ENCODE measurements around the gene SP5.
"Not testable (repeated sequence)": the region's sequence is repeated elsewhere in the genome, so short reads cannot be mapped to it uniquely, and the experiment has no call there.

The SP5 gene

GRCh38 chr2:170747921-170748320 lies 32.8 kb downstream of the SP5 start:
- Histone ChIP-seq H3K9me3 (ENCODE audit: control insufficient read depth, low read length) (no peaks in the 10 kb centered on the region), H2BK5ac (ENCODE audit: low read depth, low read length, poor library complexity, severe bottlenecking) (no peak overlapping the region), H4K91ac (ENCODE audit: low read length) (no peak overlapping the region), H3K14ac (ENCODE audit: low read length in 2 of 2) (no peak overlapping the region), H4K8ac (ENCODE audit: low read length) (peak overlapping the region; percentile 78), H3K4me3 (ENCODE audit: insufficient read depth in 1 of 2, low read depth in 1 of 2, low read length in 2 of 2) (peak overlapping the region in 1 of 2 experiments; percentile 70), H3K27ac (ENCODE audit: low read length, poor library complexity, severe bottlenecking) (no peak overlapping the region), H3K36me3 (ENCODE audit: control insufficient read depth in 1 of 2, insufficient read depth in 2 of 2, low read depth in 1 of 2, low read length in 2 of 2) (no peaks in the 10 kb centered on the region), H3K4me2 (ENCODE audit: low read length, poor library complexity, severe bottlenecking) (no peak overlapping the region), H2AK5ac (ENCODE audit: low read length, severe bottlenecking) (no peak overlapping the region), H3K4me1 (ENCODE audit: control insufficient read depth, insufficient read depth, low read depth, low read length) (peaks cover 1% of the 10 kb centered on the region), H3K18ac (ENCODE audit: low read depth in 1 of 2, low read length in 2 of 2) (no peak overlapping the region), H3K79me1 (replicated peaks; ENCODE audit: low read length, poor library complexity, severe bottlenecking) (no peaks in the 10 kb centered on the region), H2BK120ac (ENCODE audit: low read depth, low read length) (no peak overlapping the region), H3K9ac (ENCODE audit: low read length) (peak overlapping the region; percentile 83), H2BK15ac (ENCODE audit: low read depth, poor library complexity, severe bottlenecking) (no peak overlapping the region), H3K4ac (ENCODE audit: low read depth in 1 of 2, low read length in 2 of 2) (peak overlapping the region in 1 of 2 experiments; percentile 65), H2AFZ (ENCODE audit: low read depth, low read length) (no peak overlapping the region), H2BK12ac (ENCODE audit: low read length in 2 of 2) (no peak overlapping the region), H3K27me3 (ENCODE audit: control insufficient read depth in 1 of 2, insufficient read depth in 1 of 2, low read length in 2 of 2) (no peaks in the 10 kb centered on the region), H3K23ac (ENCODE audit: low read length in 2 of 2) (no peak overlapping the region)
- peak; percentile 86 for DNase-seq
- WGBS, result 43% methylated on average over 1 of the region's 4 CpGs

- not testable (repeated sequence) for H3K27ac ChIP-seq (ENCODE audit: low read length, poor library complexity, severe bottlenecking); H2BK12ac ChIP-seq (ENCODE audit: low read length in 2 of 2); H2BK5ac ChIP-seq (ENCODE audit: low read depth, low read length, poor library complexity, severe bottlenecking); H3K9me3 ChIP-seq (ENCODE audit: control insufficient read depth, low read length); H2BK15ac ChIP-seq (ENCODE audit: low read depth, poor library complexity, severe bottlenecking); H3K9ac ChIP-seq (ENCODE audit: low read length); H3K79me1 ChIP-seq (replicated peaks; ENCODE audit: low read length, poor library complexity, severe bottlenecking); H3K36me3 ChIP-seq (ENCODE audit: control insufficient read depth in 1 of 2, insufficient read depth in 2 of 2, low read depth in 1 of 2, low read length in 2 of 2); H3K4me3 ChIP-seq (ENCODE audit: insufficient read depth in 1 of 2, low read depth in 1 of 2, low read length in 2 of 2); H3K4me1 ChIP-seq (ENCODE audit: control insufficient read depth, insufficient read depth, low read depth, low read length); H3K14ac ChIP-seq (ENCODE audit: low read length in 2 of 2); H3K4ac ChIP-seq (ENCODE audit: low read depth in 1 of 2, low read length in 2 of 2); H3K18ac ChIP-seq (ENCODE audit: low read depth in 1 of 2, low read length in 2 of 2); H2BK120ac ChIP-seq (ENCODE audit: low read depth, low read length); DNase-seq; H3K23ac ChIP-seq (ENCODE audit: low read length in 2 of 2); H2AK5ac ChIP-seq (ENCODE audit: low read length, severe bottlenecking); H3K27me3 ChIP-seq (ENCODE audit: control insufficient read depth in 1 of 2, insufficient read depth in 1 of 2, low read length in 2 of 2); H4K91ac ChIP-seq (ENCODE audit: low read length); H2AFZ ChIP-seq (ENCODE audit: low read depth, low read length); H4K8ac ChIP-seq (ENCODE audit: low read length); H3K4me2 ChIP-seq (ENCODE audit: low read length, poor library complexity, severe bottlenecking)
- 95% methylated on average over 12 of the region's 12 CpGs for WGBS
Measured at GRCh38 chr2:170751555-170751954, 36.4 kb downstream of the SP5 start.

- no peak overlapping the region for H4K91ac ChIP-seq (ENCODE audit: low read length)
- no peak overlapping the region for H2BK5ac ChIP-seq (ENCODE audit: low read depth, low read length, poor library complexity, severe bottlenecking)
- no peak overlapping the region for H2BK12ac ChIP-seq (ENCODE audit: low read length in 2 of 2)
- no peak overlapping the region for H3K4me3 ChIP-seq (ENCODE audit: insufficient read depth in 1 of 2, low read depth in 1 of 2, low read length in 2 of 2)
- no peak overlapping the region for H3K4me2 ChIP-seq (ENCODE audit: low read length, poor library complexity, severe bottlenecking)
- no peaks in the 10 kb centered on the region for H3K4me1 ChIP-seq (ENCODE audit: control insufficient read depth, insufficient read depth, low read depth, low read length)
- no peaks in the 10 kb centered on the region for H3K36me3 ChIP-seq (ENCODE audit: control insufficient read depth in 1 of 2, insufficient read depth in 2 of 2, low read depth in 1 of 2, low read length in 2 of 2)
- H2BK15ac ChIP-seq (ENCODE audit: low read depth, poor library complexity, severe bottlenecking), result no peak overlapping the region
- no peaks in the 10 kb centered on the region for H3K79me1 ChIP-seq (replicated peaks; ENCODE audit: low read length, poor library complexity, severe bottlenecking)
- no peak overlapping the region for H3K23ac ChIP-seq (ENCODE audit: low read length in 2 of 2)
- no peak overlapping the region for H3K4ac ChIP-seq (ENCODE audit: low read depth in 1 of 2, low read length in 2 of 2)
- no peak overlapping the region for H3K9ac ChIP-seq (ENCODE audit: low read length)
- H4K8ac ChIP-seq (ENCODE audit: low read length), result no peak overlapping the region
- no peaks in the 10 kb centered on the region for H3K9me3 ChIP-seq (ENCODE audit: control insufficient read depth, low read length)
- H3K18ac ChIP-seq (ENCODE audit: low read depth in 1 of 2, low read length in 2 of 2), result no peak overlapping the region
- no peak overlapping the region for H2AFZ ChIP-seq (ENCODE audit: low read depth, low read length)
- no peak overlapping the region for H2BK120ac ChIP-seq (ENCODE audit: low read depth, low read length)
- H3K27me3 ChIP-seq (ENCODE audit: control insufficient read depth in 1 of 2, insufficient read depth in 1 of 2, low read length in 2 of 2), result no peaks in the 10 kb centered on the region
- no peak overlapping the region for H3K14ac ChIP-seq (ENCODE audit: low read length in 2 of 2)
- no peak overlapping the region for H3K27ac ChIP-seq (ENCODE audit: low read length, poor library complexity, severe bottlenecking)
- DNase-seq, result no peak
- no peak overlapping the region for H2AK5ac ChIP-seq (ENCODE audit: low read length, severe bottlenecking)
Measured at GRCh38 chr2:170761572-170761971, 46.4 kb downstream of the SP5 start.

- Histone ChIP-seq H3K4me1 (ENCODE audit: control insufficient read depth, insufficient read depth, low read depth, low read length) (no peaks in the 10 kb centered on the region), H2AK5ac (ENCODE audit: low read length, severe bottlenecking) (no peak overlapping the region), H4K91ac (ENCODE audit: low read length) (no peak overlapping the region), H2AFZ (ENCODE audit: low read depth, low read length) (no peak overlapping the region), H3K79me1 (replicated peaks; ENCODE audit: low read length, poor library complexity, severe bottlenecking) (no peaks in the 10 kb centered on the region), H3K14ac (ENCODE audit: low read length in 2 of 2) (no peak overlapping the region), H3K4me3 (ENCODE audit: insufficient read depth in 1 of 2, low read depth in 1 of 2, low read length in 2 of 2) (no peak overlapping the region), H2BK12ac (ENCODE audit: low read length in 2 of 2) (no peak overlapping the region), H3K27ac (ENCODE audit: low read length, poor library complexity, severe bottlenecking) (no peak overlapping the region), H2BK120ac (ENCODE audit: low read depth, low read length) (no peak overlapping the region), H2BK15ac (ENCODE audit: low read depth, poor library complexity, severe bottlenecking) (no peak overlapping the region), H3K18ac (ENCODE audit: low read depth in 1 of 2, low read length in 2 of 2) (no peak overlapping the region), H3K36me3 (ENCODE audit: control insufficient read depth in 1 of 2, insufficient read depth in 2 of 2, low read depth in 1 of 2, low read length in 2 of 2) (no peaks in the 10 kb centered on the region), H3K9me3 (ENCODE audit: control insufficient read depth, low read length) (no peaks in the 10 kb centered on the region), H3K4me2 (ENCODE audit: low read length, poor library complexity, severe bottlenecking) (no peak overlapping the region), H3K27me3 (ENCODE audit: control insufficient read depth in 1 of 2, insufficient read depth in 1 of 2, low read length in 2 of 2) (no peaks in the 10 kb centered on the region), H3K23ac (ENCODE audit: low read length in 2 of 2) (no peak overlapping the region), H4K8ac (ENCODE audit: low read length) (no peak overlapping the region), H3K4ac (ENCODE audit: low read depth in 1 of 2, low read length in 2 of 2) (no peak overlapping the region), H2BK5ac (ENCODE audit: low read depth, low read length, poor library complexity, severe bottlenecking) (no peak overlapping the region), H3K9ac (ENCODE audit: low read length) (no peak overlapping the region)
- WGBS, result 79% methylated on average over 7 of the region's 7 CpGs
- DNase-seq, result no peak
Measured at GRCh38 chr2:170762760-170763159, 47.6 kb downstream of the SP5 start.

Measured in mesenchymal stem cell (in vitro differentiated cells and primary cell).